Astrocyte of the spinal cord (primary cell): Measurements from ENCODE around the gene PRRT1B.

Experiments
- DNase-seq: peaks from one replicate; pipeline ENCODE4 v3.0.0; 2011; ENCODE audit warnings: low read depth, low spot score
- H3K4me3 ChIP-seq: 2 replicates; pipeline ENCODE4 v1.5.1; 2011; ENCODE audit warnings: low read depth, mild to moderate bottlenecking, low read length, moderate library complexity
- in situ Hi-C: cut with HindIII; loops from 2 replicates; pipeline ENCODE4 v1.10.0; 2017; ENCODE audit warnings: low sequenced_read_pairs
- TF ChIP-seq, protein P1 (sequence below): IDR thresholded peaks from 2 replicates; pipeline ENCODE4 v1.5.1; 2012; ENCODE audit warnings: low read depth, mild to moderate bottlenecking, low read length, inconsistent platforms

PRRT1B gene

DNA sequence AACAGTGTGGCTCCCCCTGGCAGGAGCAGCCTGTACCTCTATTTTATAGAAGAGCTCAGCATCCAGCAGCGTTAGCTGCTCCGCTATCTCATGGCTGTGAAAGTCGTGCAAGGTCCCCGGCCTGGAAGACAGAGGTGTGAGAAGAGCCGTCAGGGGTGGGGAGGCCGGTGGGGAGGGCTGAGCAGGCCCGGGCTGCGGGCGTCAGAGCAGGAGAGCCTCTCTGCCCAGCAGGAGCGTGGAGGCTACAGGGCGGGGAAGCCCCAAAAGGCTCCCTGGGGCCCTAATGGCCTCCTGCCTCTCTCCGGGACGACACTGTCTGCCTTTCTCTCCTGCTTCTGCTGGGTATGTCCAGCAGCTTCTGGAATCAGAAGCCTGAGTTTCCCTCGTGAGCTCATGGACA is 42.6 kb downstream of the PRRT1B start:
- no peak for DNase-seq
- TF ChIP-seq, protein P1, sequence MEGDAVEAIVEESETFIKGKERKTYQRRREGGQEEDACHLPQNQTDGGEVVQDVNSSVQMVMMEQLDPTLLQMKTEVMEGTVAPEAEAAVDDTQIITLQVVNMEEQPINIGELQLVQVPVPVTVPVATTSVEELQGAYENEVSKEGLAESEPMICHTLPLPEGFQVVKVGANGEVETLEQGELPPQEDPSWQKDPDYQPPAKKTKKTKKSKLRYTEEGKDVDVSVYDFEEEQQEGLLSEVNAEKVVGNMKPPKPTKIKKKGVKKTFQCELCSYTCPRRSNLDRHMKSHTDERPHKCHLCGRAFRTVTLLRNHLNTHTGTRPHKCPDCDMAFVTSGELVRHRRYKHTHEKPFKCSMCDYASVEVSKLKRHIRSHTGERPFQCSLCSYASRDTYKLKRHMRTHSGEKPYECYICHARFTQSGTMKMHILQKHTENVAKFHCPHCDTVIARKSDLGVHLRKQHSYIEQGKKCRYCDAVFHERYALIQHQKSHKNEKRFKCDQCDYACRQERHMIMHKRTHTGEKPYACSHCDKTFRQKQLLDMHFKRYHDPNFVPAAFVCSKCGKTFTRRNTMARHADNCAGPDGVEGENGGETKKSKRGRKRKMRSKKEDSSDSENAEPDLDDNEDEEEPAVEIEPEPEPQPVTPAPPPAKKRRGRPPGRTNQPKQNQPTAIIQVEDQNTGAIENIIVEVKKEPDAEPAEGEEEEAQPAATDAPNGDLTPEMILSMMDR, result no peak
- no peak overlapping the region for H3K4me3 ChIP-seq
- in situ Hi-C loops, result no loop called here

DNA sequence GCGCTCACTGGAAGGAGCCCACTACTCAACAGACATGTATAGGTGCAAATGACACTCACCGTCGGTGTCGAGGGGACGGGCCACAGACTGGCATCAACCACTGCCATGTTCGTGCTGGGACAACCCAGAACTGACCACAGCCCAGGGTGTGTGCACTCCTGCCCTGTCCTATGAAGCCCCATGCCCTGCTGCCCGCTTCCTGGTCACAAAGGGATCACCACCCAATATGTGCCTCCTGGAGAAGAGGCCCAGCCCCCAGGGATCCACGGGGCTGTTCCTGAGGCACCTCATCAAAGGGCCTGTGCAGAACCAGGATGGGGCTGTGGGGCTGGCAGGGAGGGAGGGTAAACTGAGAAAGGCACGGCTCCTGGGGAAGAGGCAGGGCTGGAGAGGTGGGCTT is 43.1 kb downstream of the PRRT1B start:
- TF ChIP-seq, protein P1, result no peak

DNA sequence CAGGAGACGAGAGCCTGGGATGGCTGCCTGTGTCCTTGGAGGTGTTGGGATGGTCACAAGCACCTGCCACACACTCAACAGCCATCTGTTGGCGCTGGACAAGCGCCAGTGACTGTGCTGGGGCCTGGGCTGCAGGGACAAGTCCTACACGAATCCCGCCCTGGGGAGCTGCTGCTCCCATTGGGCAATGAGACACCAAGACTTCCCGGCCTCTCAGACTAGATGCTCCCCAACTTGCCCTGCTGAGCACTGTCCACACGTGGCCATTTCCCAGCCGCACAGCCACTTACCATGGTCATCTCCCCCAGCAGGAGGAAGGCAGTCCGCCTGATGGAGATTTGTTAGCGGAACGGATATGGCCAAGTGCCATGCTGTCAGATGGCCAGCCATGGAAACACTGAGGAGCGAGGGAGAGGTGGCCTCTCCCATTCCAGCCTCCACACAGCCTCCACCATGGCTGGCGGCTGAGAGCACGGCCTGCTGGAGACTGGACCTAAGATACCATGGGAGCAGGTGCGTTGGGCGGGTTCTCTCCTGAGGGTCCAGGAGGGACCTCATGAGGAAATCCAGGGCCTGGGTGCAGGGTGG is 43.9 kb downstream of the PRRT1B start:
- no peak overlapping the region for H3K4me3 ChIP-seq
- TF ChIP-seq, protein P1, result no peak
- in situ Hi-C loops, result no loop called here
- DNase-seq, result no peak

More for the DNA sequence above, 43.1 kb downstream of the PRRT1B start:
- H3K4me3 ChIP-seq, result no peak overlapping the region
- DNase-seq, result no peak
- in situ Hi-C loops, result no loop called here

DNA sequence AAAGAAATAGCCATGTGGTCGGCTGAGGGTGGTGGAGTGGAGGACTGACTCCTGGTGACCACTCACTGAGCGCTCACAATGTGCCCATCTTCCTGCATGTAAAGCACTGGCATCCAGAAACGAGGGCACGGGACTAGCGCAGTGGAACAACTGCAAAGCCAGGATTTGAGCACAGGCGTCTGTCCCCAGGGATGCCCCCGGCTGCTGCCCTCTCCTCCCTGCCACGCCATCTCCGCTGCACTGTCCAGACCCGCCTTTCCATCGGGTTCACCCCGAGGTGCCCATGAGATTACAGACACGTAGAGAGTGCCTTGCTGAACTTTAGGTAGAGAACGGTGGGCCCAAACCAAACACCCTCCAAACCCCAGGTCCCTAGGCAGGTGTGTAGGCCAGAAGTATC is 44.7 kb downstream of the PRRT1B start:
- TF ChIP-seq, protein P1, result no peak
- DNase-seq, result no peak
- in situ Hi-C loops, result no loop called here
- H3K4me3 ChIP-seq, result no peak overlapping the region

DNA sequence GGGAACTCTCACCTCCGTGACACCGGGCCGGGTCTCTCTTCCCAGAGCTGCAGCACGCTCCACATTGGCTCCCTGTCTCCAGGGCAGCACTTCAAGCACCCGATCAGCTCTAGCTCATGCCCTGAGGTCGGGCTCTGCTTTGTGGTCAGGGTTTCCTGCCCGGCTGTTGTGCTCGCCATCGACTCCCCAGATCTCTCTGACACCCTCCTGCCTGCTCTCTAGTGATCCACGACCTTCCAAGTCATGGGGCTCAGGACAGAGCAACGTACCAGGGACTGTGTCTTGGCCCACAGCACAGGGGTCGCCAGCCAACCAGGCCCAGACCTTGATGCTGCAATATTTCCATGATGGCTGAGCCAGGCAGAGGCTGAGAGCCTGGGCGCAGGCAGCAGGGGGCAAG is 45.1 kb downstream of the PRRT1B start:
- TF ChIP-seq, protein P1, result no peak
- in situ Hi-C loops, result no loop called here
- DNase-seq, result no peak
- H3K4me3 ChIP-seq, result no peak overlapping the region

DNA sequence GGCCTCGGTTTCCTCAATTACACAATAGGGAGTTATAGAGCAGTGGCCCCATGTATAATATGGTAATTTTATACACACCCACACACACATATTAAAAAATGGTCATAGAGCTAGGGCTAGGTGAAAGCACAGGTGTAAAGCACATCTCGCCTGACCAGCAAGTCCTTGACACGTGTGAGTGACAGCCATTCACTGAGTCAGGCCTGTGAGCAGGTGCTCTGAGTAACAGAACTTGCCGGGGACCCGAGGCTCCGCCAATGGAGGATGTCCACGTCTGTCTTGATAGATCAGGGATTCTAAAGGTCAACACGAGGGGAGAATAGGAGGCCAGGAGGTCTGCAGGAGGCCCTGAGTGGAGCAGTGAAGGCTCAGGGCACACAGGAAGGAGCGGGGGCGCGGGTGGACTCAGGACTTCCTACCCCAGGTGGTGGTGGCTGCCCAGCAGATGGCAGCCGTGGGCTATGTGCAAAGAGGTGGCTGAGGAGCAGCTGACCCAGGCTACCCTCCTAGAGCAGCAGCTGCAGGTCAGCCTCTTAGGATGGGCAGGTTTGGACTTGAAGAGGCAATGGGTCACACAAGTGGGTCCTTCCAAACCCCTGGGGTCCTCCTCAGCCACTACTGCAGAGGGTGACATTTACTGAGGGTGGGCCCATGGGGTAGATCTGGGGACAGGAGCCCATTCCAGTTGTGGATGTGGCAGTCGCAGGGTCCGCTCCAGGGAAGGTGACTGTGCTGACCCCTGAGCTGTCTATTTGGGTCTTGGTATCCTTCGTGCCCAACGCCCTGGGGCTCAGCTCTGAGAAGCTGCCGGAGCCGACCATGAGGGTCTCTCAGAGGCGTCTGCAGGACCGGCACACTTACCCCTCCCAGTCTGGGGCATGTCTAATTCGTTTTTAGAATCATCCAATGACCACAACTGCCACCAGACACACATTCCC is 45.9 kb downstream of the PRRT1B start:
- peak; percentile 73 for DNase-seq

More for the DNA sequence above, 45.9 kb downstream of the PRRT1B start:
- in situ Hi-C loops, result no loop called here
- no peak overlapping the region for H3K4me3 ChIP-seq
- TF ChIP-seq, protein P1, result peak; percentile 86
